Activated CD8-positive, alpha-beta memory T cell treated with anti-CD3 and anti-CD28 coated beads, Interleukin-2, amount 10 ng/mL, durations not matched to agents 7 days and 5 days (primary cell): ENCODE measurements around the gene DCLRE1B. TPM values are rescaled to one million over a fixed set of nuclear protein-coding genes. Genes with fewer than 3 reads are reported as not detected.

Experiments
- ATAC-seq: fragments of 150-1000 bp; cut with Tn5 transposase; one replicate; pipeline ENCODE4 v1.10.0; 2021; ENCODE audit warnings: moderate library complexity
- CTCF ChIA-PET: fragments of 350-600 bp; sonication (Branson Sonifier 250); formaldehyde crosslinking; loops from one replicate; lab custom pipeline; 2021; ENCODE audit warnings: antibody characterized with exemption; lab: Charles Lee
- DNase-seq: peaks from one replicate; pipeline ENCODE4 v3.0.0-alpha.2; 2020
- H3K27ac Mint-ChIP-seq: one replicate; pipeline ENCODE4 v1.8.0; 2021; ENCODE audit warnings: mild to moderate bottlenecking, mixed read lengths
- H3K27me3 Mint-ChIP-seq: one replicate; pipeline ENCODE4 v1.8.0; 2021; ENCODE audit warnings: mixed read lengths
- H3K36me3 Mint-ChIP-seq: one replicate; pipeline ENCODE4 v1.8.0; 2021; ENCODE audit warnings: mild to moderate bottlenecking, mixed read lengths
- H3K4me1 Mint-ChIP-seq: one replicate; pipeline ENCODE4 v1.8.0; 2021; ENCODE audit warnings: mixed read lengths
- H3K4me3 Mint-ChIP-seq: one replicate; pipeline ENCODE4 v1.8.0; 2021; ENCODE audit warnings: mild to moderate bottlenecking, moderate library complexity, mixed read lengths
- H3K9me3 Mint-ChIP-seq: one replicate; pipeline ENCODE4 v1.8.0; 2022; ENCODE audit warnings: low read depth, mixed read lengths
- total RNA-seq, 2 experiments: library from RNA; stranded (reverse); gene quantifications; one replicate each; pipeline ENCODE4 v1.2.3, GENCODE V29; 2021

Gene DCLRE1B
- total RNA-seq, 2 experiments from 2014 or later, result 19.5 to 21.1 TPM

DNA sequence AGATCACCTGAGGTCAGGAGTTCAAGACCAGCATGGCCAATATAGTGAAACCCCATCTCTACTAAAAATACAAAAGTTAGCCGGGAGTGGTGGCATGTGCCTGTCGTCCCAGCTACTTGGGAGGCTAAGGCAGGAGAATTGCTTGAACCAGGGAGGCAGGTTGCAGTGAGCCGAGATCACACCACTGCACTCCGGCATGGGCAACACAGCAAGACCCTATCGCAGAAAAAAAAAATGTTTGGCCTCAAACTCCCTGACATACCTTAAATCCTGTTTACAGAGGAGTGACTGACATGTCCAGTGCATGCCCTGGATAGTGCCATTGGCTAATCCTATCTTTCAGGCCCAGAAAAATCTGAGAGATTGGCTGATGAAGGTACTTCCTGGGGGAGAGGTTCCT, 11.8 kb downstream of the DCLRE1B start:
- H3K27ac Mint-ChIP-seq, result no peak overlapping the region
- H3K9me3 Mint-ChIP-seq, result no peaks in the 10 kb centered on the region
- peaks cover 5% of the 10 kb centered on the region for H3K4me1 Mint-ChIP-seq
- no peaks in the 10 kb centered on the region for H3K27me3 Mint-ChIP-seq
- ATAC-seq (no peak), DNase-seq (no peak)
- peaks cover 15% of the 10 kb centered on the region for H3K36me3 Mint-ChIP-seq
- CTCF ChIA-PET, result no interaction called here
- no peak overlapping the region for H3K4me3 Mint-ChIP-seq

GRCh38 chr1:113917400-113918082, 12.4 kb downstream of the DCLRE1B start:
- DNase-seq (no peak), ATAC-seq (peak; percentile 30)
- Mint-ChIP-seq H3K4me1 (peaks cover 4% of the 10 kb centered on the region), H3K9me3 (no peaks in the 10 kb centered on the region), H3K27ac (no peak overlapping the region), H3K27me3 (no peaks in the 10 kb centered on the region), H3K4me3 (no peak overlapping the region), H3K36me3 (peaks cover 13% of the 10 kb centered on the region)
- CTCF ChIA-PET, result interaction anchor here (1.4 kb wide), 1 partner anchor 12 kb away, joined by 3 read pairs; the partner anchor contains the start of gene HIPK1

DNA sequence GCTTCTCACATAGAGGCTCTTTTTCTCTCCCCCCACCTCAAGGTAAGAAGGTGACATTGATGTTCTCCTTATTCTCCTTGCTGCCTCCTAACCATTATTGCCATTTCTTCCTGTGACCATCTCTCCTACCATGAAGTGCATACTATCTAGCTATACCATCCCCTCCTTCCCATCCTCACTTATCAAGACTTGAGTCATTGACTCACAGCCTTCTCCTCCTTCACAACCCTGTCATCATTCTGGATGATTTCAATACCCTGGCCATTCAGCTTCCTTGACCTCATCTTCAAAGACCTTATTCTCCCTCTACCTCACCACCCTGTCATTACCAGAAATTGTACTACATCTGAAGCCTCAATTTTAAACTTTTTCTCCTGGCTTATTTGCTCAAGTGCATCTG, 13.1 kb downstream of the DCLRE1B start:
- no peak for ATAC-seq

GRCh38 chr1:113922957-113923356, 17.8 kb downstream of the DCLRE1B start:
- CTCF ChIA-PET, result no interaction called here
- Mint-ChIP-seq H3K4me1 (peaks cover 9% of the 10 kb centered on the region), H3K9me3 (no peaks in the 10 kb centered on the region), H3K4me3 (no peak overlapping the region), H3K27ac (no peak overlapping the region), H3K36me3 (no peaks in the 10 kb centered on the region), H3K27me3 (peaks cover 7% of the 10 kb centered on the region)
- ATAC-seq (no peak), DNase-seq (no peak)

More for the DNA sequence above, 13.1 kb downstream of the DCLRE1B start:
- no peaks in the 10 kb centered on the region for H3K9me3 Mint-ChIP-seq
- peaks cover 4% of the 10 kb centered on the region for H3K4me1 Mint-ChIP-seq
- CTCF ChIA-PET, result interaction anchor here (1.4 kb wide), 1 partner anchor 11 kb away, joined by 3 read pairs; the partner anchor contains the start of gene HIPK1
- no peak overlapping the region for H3K27ac Mint-ChIP-seq
- peaks cover 2% of the 10 kb centered on the region for H3K27me3 Mint-ChIP-seq
- peaks cover 12% of the 10 kb centered on the region for H3K36me3 Mint-ChIP-seq
- no peak for DNase-seq
- no peak overlapping the region for H3K4me3 Mint-ChIP-seq

DNA sequence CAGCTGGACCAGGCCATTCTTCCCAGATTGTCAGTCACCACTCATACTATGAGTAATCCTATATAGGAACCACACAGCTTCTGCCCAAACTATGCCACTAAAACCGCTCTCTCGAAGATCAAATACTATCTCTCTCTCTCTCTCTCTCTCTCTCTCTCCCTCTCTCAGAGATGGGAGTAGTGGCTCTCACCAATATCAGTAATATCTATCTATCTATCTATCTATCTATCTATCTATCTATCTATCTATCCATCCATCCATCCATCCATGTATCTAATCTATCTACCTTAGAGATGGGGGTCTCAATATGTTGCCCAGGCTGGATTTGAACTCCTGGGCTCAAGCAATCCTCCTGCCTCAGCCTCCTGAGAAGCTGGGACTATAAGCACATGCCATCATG, 19.3 kb downstream of the DCLRE1B start:
- Mint-ChIP-seq H3K4me3 (no peak overlapping the region), H3K27me3 (peaks cover 7% of the 10 kb centered on the region)

DNA sequence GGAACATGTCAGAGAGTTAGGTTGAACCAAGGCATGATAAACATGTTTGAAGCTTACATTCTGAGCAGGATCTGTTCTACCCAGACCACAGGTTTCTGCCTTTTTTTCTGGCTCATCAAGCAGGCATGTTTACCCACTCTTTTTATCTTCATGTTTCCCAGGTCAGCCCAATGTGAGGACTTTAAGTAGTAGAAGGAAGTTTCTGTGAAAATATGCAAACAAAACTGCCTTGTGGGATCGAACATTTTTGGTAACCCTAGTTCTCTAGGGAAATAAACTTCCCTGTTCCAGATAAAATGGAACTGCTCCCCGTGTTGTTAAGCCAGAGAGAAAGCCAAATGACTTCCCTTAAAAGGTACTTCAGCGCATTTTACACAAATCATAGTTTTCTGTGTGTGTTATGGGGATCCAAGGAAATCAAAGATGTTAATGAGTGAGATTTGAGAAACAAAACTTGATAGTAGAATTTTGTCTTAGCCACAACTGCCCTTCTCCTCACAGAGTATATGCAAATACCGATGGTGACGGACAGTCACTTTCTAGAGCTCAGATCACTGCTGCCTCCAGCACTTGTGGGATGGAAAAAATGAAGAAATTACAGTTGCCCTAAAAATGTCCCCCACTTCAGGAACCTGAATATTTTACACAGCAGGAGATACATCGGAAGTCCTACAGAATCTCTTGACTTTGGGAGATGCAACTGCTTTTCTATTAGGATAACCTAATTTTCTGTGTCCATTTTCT, 23.2 kb downstream of the DCLRE1B start:
- ATAC-seq, result no peak
- H3K4me1 Mint-ChIP-seq, result peaks cover 35% of the 10 kb centered on the region
- H3K4me3 Mint-ChIP-seq, result peak overlapping the region; percentile 86
- CTCF ChIA-PET, result interaction anchor here (0.8 to 4.9 kb wide), 16 partner anchors 8 to 169 kb away, joined by 3 to 60 read pairs (median 5); partner anchors contain the start of genes AP4B1, DCLRE1B, PHTF1 and RSBN1
- peak overlapping the region; percentile 100 for H3K27ac Mint-ChIP-seq
- peaks cover 7% of the 10 kb centered on the region for H3K36me3 Mint-ChIP-seq
- H3K27me3 Mint-ChIP-seq, result peaks cover 4% of the 10 kb centered on the region
- DNase-seq, result no peak
- no peaks in the 10 kb centered on the region for H3K9me3 Mint-ChIP-seq

More for the DNA sequence above, 19.3 kb downstream of the DCLRE1B start:
- Mint-ChIP-seq H3K36me3 (no peaks in the 10 kb centered on the region), H3K4me1 (peaks cover 16% of the 10 kb centered on the region), H3K9me3 (no peaks in the 10 kb centered on the region), H3K27ac (no peak overlapping the region)
- DNase-seq (no peak), ATAC-seq (no peak)
- CTCF ChIA-PET, result interaction anchor here (1.0 kb wide), 1 partner anchor 89 kb away, joined by 4 read pairs; no protein-coding TSS in a partner anchor

DNA sequence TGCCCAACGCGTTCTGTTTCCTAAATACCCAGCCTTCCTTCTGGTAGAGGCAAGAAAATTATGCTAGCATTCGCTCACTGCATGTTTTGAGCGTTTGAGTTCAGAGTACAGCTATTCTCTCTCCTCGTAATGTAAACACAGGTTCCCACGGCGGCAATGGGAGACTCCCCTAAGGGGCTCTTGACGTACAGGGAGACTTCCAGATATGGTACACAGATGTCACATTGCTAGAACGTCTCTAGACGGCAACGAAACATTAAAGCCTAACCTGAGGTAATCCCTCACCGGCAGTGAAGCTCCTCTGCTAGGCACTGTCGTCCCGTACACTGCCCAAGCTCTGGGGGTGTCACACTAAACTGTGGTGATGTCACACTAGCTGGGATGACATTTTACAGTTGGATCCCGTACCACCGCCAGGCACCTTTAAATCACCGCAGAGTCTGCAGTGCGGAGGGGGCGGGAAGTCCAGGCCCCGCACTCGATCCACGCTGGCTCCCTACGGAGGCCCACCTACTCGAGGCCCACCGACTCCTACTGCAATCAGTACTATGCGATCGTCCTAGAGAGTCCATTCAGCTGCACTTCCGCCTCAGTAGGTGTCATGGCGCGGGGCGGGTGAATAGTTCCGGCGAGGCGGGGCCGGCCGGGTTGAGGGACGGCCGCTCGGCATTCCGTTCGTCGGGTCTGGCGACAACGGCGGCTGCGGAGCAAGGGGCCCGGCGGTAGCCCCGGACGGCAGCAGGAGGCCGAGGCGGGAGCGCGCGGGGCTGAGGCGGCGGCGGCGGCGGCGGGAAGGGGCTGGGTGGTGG, 24.0 kb downstream of the DCLRE1B start, which contains the start of gene HIPK1:
TSS of gene HIPK1 (plus strand) at position 384 of the 809 bp plus-strand sequence.
- Mint-ChIP-seq H3K4me3 (peak within 1 kb of the TSS; percentile 86), H3K27me3 (peaks cover under 1% of the 10 kb centered on the region), H3K36me3 (peaks cover 13% of the 10 kb centered on the region), H3K27ac (peak within 1 kb of the TSS; percentile 100), H3K4me1 (peaks cover 41% of the 10 kb centered on the region), H3K9me3 (no peaks in the 10 kb centered on the region)
- ATAC-seq (peak; percentile 77), DNase-seq (peak; percentile 95)
- CTCF ChIA-PET, result interaction anchor here (0.8 to 4.9 kb wide), 21 partner anchors 9 to 170 kb away, joined by 3 to 60 read pairs (median 5); partner anchors contain the start of genes AP4B1, DCLRE1B, PHTF1 and RSBN1

DNA sequence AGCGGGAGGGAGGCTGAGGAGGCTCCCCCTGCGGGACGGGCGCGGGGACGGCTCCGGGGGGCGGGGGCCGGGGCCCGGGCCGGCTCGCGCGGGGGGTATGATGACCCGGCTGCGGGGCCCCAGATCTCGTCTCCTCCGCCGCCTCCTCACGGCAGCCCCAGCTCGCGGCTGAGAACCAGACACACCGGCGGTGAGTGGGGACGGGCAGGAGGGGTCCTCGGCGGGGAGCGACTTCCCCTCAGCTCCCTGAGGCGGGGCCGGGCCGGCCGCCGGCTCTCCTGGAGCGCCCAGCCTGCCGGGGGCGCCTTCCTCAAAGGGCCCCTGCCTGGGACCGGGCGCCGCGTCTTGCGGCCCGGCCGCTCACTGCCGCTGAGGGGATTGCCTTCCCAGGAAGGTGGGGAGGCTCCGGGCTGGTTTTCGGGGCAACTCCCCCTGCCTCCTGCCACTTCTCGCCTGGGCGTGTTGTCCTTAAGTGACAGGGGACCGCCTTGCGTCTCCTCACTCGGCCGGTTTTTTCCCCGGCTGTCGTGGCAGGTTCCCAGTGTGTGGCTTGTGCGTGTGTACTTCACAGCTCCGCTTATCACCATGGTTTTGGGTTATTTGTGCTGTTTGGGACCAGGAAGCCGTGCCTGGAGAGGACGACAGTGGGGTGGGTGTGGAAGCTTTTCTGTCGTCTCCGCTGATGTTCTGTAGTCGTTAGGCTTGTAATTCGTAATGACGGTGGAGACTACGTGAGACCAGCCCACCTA, 24.8 kb downstream of the DCLRE1B start:
- peaks cover 17% of the 10 kb centered on the region for H3K36me3 Mint-ChIP-seq
- peak; percentile 73 for DNase-seq
- peak; percentile 29 for ATAC-seq
- H3K27ac Mint-ChIP-seq, result peak overlapping the region; percentile 94
- H3K4me3 Mint-ChIP-seq, result peak overlapping the region; percentile 86
- H3K9me3 Mint-ChIP-seq, result no peaks in the 10 kb centered on the region
- no peaks in the 10 kb centered on the region for H3K27me3 Mint-ChIP-seq
- H3K4me1 Mint-ChIP-seq, result peaks cover 45% of the 10 kb centered on the region
- CTCF ChIA-PET, result interaction anchor here (0.8 to 4.9 kb wide), 21 partner anchors 10 to 417 kb away, joined by 3 to 60 read pairs (median 5); partner anchors contain the start of genes AP4B1, DCLRE1B, PHTF1 and RSBN1

GRCh38 chr1:113930499-113931161, 25.5 kb downstream of the DCLRE1B start:
- Mint-ChIP-seq H3K27ac (peak overlapping the region; percentile 94), H3K27me3 (no peaks in the 10 kb centered on the region), H3K4me3 (peak overlapping the region; percentile 86), H3K9me3 (no peaks in the 10 kb centered on the region), H3K36me3 (peaks cover 24% of the 10 kb centered on the region), H3K4me1 (peaks cover 51% of the 10 kb centered on the region)
- peak; percentile 83 for DNase-seq
- CTCF ChIA-PET, result interaction anchor here (0.8 to 4.9 kb wide), 16 partner anchors 10 to 416 kb away, joined by 3 to 60 read pairs (median 6); partner anchors contain the start of genes AP4B1, DCLRE1B and RSBN1
- peak; percentile 37 for ATAC-seq

GRCh38 chr1:113931451-113931851, 26.3 kb downstream of the DCLRE1B start:
- no peak for DNase-seq
- H3K4me3 Mint-ChIP-seq, result peak overlapping the region; percentile 86
- H3K9me3 Mint-ChIP-seq, result no peaks in the 10 kb centered on the region
- CTCF ChIA-PET, result interaction anchor here (0.8 to 4.9 kb wide), 13 partner anchors 9 to 351 kb away, joined by 3 to 60 read pairs (median 8); partner anchors contain the start of genes AP4B1 and DCLRE1B
- no peaks in the 10 kb centered on the region for H3K27me3 Mint-ChIP-seq
- no peak for ATAC-seq
- H3K27ac Mint-ChIP-seq, result peak overlapping the region; percentile 94
- peaks cover 59% of the 10 kb centered on the region for H3K4me1 Mint-ChIP-seq
- H3K36me3 Mint-ChIP-seq, result peaks cover 25% of the 10 kb centered on the region

GRCh38 chr1:113934006-113934405, 28.9 kb downstream of the DCLRE1B start:
- CTCF ChIA-PET, result interaction anchor here (0.9 to 1.6 kb wide), 5 partner anchors 11 to 31 kb away, joined by 3 to 5 read pairs (median 3); no protein-coding TSS in a partner anchor
- Mint-ChIP-seq H3K27ac (peak overlapping the region; percentile 78), H3K9me3 (no peaks in the 10 kb centered on the region), H3K36me3 (peaks cover 34% of the 10 kb centered on the region), H3K4me3 (peak overlapping the region; percentile 86), H3K27me3 (no peaks in the 10 kb centered on the region), H3K4me1 (peaks cover 69% of the 10 kb centered on the region)
- ATAC-seq (no peak), DNase-seq (no peak)
